GM21717 (cell line): ENCODE measurements around the gene WDR90.
A peak's percentile ranks its signal among the peaks of the same experiment; 100 is the strongest.

Experiments
- ATAC-seq: cut with Tn5 transposase; IDR thresholded peaks from one replicate; pipeline ENCODE4 v1.9.1; 2021; ENCODE audit warnings: mild to moderate bottlenecking, moderate library complexity; ENCODE audit not compliant: unreplicated experiment

WDR90 gene

GRCh38 chr16:625977-626765 is 23.0 kb upstream of the WDR90 start:
- ATAC-seq, result no peak

GRCh38 chr16:626787-627453 is 22.2 kb upstream of the WDR90 start:
- ATAC-seq, result no peak

GRCh38 chr16:627454-628239 is 21.5 kb upstream of the WDR90 start:
- no peak for ATAC-seq

GRCh38 chr16:628321-629061 is 20.7 kb upstream of the WDR90 start:
- ATAC-seq, result no peak

- no peak for ATAC-seq
Observed at GRCh38 chr16:629185-629832, 19.9 kb upstream of the WDR90 start.

GRCh38 chr16:629833-630248 is 19.3 kb upstream of the WDR90 start:
- ATAC-seq, result no peak

- ATAC-seq, result no peak
Observed at GRCh38 chr16:630249-630814, 18.8 kb upstream of the WDR90 start.

- ATAC-seq, result no peak
Observed at GRCh38 chr16:630815-631405, 18.3 kb upstream of the WDR90 start, which contains the start of gene WFIKKN1. Gene WFIKKN1, plus strand, starts transcription at chr16:630985. Its CDS starts 269 bp downstream, at chr16:631254.

- no peak for ATAC-seq
Observed at GRCh38 chr16:631808-632358, 17.3 kb upstream of the WDR90 start.

GRCh38 chr16:632486-633335 is 16.5 kb upstream of the WDR90 start:
- ATAC-seq, result no peak

- ATAC-seq, result no peak
Observed at GRCh38 chr16:633336-634050, 15.7 kb upstream of the WDR90 start.

- no peak for ATAC-seq
Observed at GRCh38 chr16:634051-634670, 15.0 kb upstream of the WDR90 start.

GRCh38 chr16:634996-635395 is 14.2 kb upstream of the WDR90 start:
- ATAC-seq, result no peak

GRCh38 chr16:635573-636205 is 13.5 kb upstream of the WDR90 start:
- peak; percentile 8 for ATAC-seq

GRCh38 chr16:636206-637080 is 12.7 kb upstream of the WDR90 start, which contains the start of gene METTL26:
Gene METTL26, minus strand, starts transcription at chr16:636305. Its CDS starts 15 bp downstream, at chr16:636290.
- peak; percentile 57 for ATAC-seq
